ENCODE data around the gene CASS4. TPM values are rescaled to one million over a fixed set of nuclear protein-coding genes. Genes with fewer than 3 reads are reported as not detected.

The CASS4 gene
- total RNA-seq, 3 donors from 2014 or later (not counting 1 experiment from before 2014, with no cell fraction given): 9.3 to 13.8 (median 13.4) TPM

GRCh38 chr20:56463428-56463827, 51.4 kb downstream of the CASS4 start:
- Mint-ChIP-seq H3K27ac (peak overlapping the region; percentile 71 to 89), H3K4me3 (peak overlapping the region; percentile 81), H3K9me3 (no peaks in the 10 kb centered on the region), H3K4me1 (peaks cover 45 to 50% of the 10 kb centered on the region in 2 donors), H3K36me3 (no peaks in the 10 kb centered on the region), H3K27me3 (ENCODE audit: low read depth in 2 of 2) (no peaks in the 10 kb centered on the region)
- Histone ChIP-seq H3K27ac (ENCODE audit: low read length) (peak overlapping the region; percentile 54), H3K9me3 (ENCODE audit: control insufficient read depth, insufficient read depth, low read length) (no peaks in the 10 kb centered on the region), H3K4me1 (ENCODE audit: control insufficient read depth, insufficient read depth, low read length) (peaks cover 50% of the 10 kb centered on the region), H3K36me3 (ENCODE audit: control insufficient read depth, insufficient read depth, low read length) (peaks cover 5% of the 10 kb centered on the region), H3K27me3 (ENCODE audit: control insufficient read depth, insufficient read depth, low read length) (no peaks in the 10 kb centered on the region), H3K4me3 (ENCODE audit: low read length) (no peak overlapping the region)
- ATAC-seq: peak in 2 of 3 donors; percentile 31 to 48
- peak; percentile 26 to 64 for DNase-seq
- 7% methylated on average over 3 of the region's 3 CpGs for WGBS (ENCODE audit: insufficient coverage)
- TF ChIP-seq CTCF (IDR thresholded peaks at IDR 0.05): no peak
- intact Hi-C loops (cut with micrococcal nuclease): loop anchor here (5.0 kb wide), 1 partner anchor 51 kb away; the partner anchor contains the start of gene CASS4

GRCh38 chr20:56465997-56466396, 53.9 kb downstream of the CASS4 start:
- Histone ChIP-seq H3K27me3 (ENCODE audit: control insufficient read depth, insufficient read depth, low read length) (no peaks in the 10 kb centered on the region), H3K36me3 (ENCODE audit: control insufficient read depth, insufficient read depth, low read length) (peaks cover 3% of the 10 kb centered on the region), H3K27ac (ENCODE audit: low read length) (peak overlapping the region; percentile 20), H3K4me3 (ENCODE audit: low read length) (no peak overlapping the region), H3K9me3 (ENCODE audit: control insufficient read depth, insufficient read depth, low read length) (no peaks in the 10 kb centered on the region), H3K4me1 (ENCODE audit: control insufficient read depth, insufficient read depth, low read length) (peaks cover 49% of the 10 kb centered on the region)
- Mint-ChIP-seq H3K4me1 (peaks cover 55 to 65% of the 10 kb centered on the region in 2 donors), H3K27ac (peak overlapping the region in 1 of 2 donors; percentile 98), H3K9me3 (no peaks in the 10 kb centered on the region), H3K27me3 (ENCODE audit: low read depth in 2 of 2) (no peaks in the 10 kb centered on the region), H3K4me3 (no peak overlapping the region), H3K36me3 (no peaks in the 10 kb centered on the region)
- TF ChIP-seq CTCF (IDR thresholded peaks at IDR 0.05): no peak
- DNase-seq (no peak), ATAC-seq (no peak)
- 47% methylated on average over 7 of the region's 7 CpGs for WGBS (ENCODE audit: insufficient coverage)
- intact Hi-C loops (cut with micrococcal nuclease): no loop called here

GRCh38 chr20:56467968-56468315, 55.9 kb downstream of the CASS4 start:
- H3K36me3 ChIP-seq (ENCODE audit: control insufficient read depth, insufficient read depth, low read length): peaks cover 3% of the 10 kb centered on the region
- Mint-ChIP-seq H3K9me3 (no peaks in the 10 kb centered on the region), H3K27me3 (ENCODE audit: low read depth in 2 of 2) (no peaks in the 10 kb centered on the region), H3K4me3 (peak overlapping the region; percentile 99), H3K27ac (peak overlapping the region; percentile 98 to 100), H3K4me1 (peaks cover 42 to 51% of the 10 kb centered on the region in 2 donors), H3K36me3 (no peaks in the 10 kb centered on the region)
- H3K27me3 ChIP-seq (ENCODE audit: control insufficient read depth, insufficient read depth, low read length): no peaks in the 10 kb centered on the region
- intact Hi-C loops (cut with micrococcal nuclease): loop anchor here (1.0 kb wide), 3 partner anchors 28 to 76 kb away; partner anchors contain the start of genes AURKA and CSTF1
- peaks cover 30% of the 10 kb centered on the region for H3K4me1 ChIP-seq (ENCODE audit: control insufficient read depth, insufficient read depth, low read length)
- WGBS (ENCODE audit: insufficient coverage): 4% methylated on average over 7 of the region's 7 CpGs
- no peak for TF ChIP-seq CTCF (IDR thresholded peaks at IDR 0.05)
- DNase-seq (no peak), ATAC-seq (peak in 2 of 3 donors; percentile 4 to 16)
- H3K9me3 ChIP-seq (ENCODE audit: control insufficient read depth, insufficient read depth, low read length): no peaks in the 10 kb centered on the region
- H3K4me3 ChIP-seq (ENCODE audit: low read length): peak overlapping the region; percentile 95
- H3K27ac ChIP-seq (ENCODE audit: low read length): peak overlapping the region; percentile 85

All from natural killer cell (primary cell).